GM13977 (cell line): ENCODE data around the gene JMJD1C.
"Not testable (repeated sequence)": the region's sequence is repeated elsewhere in the genome, so short reads cannot be mapped to it uniquely, and the experiment has no call there.

Experiments
- DNase-seq: peaks from one replicate; pipeline ENCODE4 v3.0.0; 2012; ENCODE audit warnings: low spot score
- CTCF ChIP-seq: IDR thresholded peaks from 2 replicates; pipeline ENCODE4 v1.5.1; 2012; ENCODE audit warnings: mild to moderate bottlenecking, control low read depth; ENCODE audit not compliant: insufficient read depth; ENCODE audit errors: extremely low read depth, missing control alignments
- in situ Hi-C: fragments of 300-500 bp; cut with MboI; formaldehyde crosslinking; loops from one replicate; pipeline ENCODE4 v1.12.0; 2022; ENCODE audit warnings: low sequenced_read_pairs, low pct_unique_long_range_greater_than_20kb, mixed read lengths, inconsistent platforms; ENCODE audit not compliant: unreplicated experiment

JMJD1C gene

GRCh38 chr10:63503395-63503794 lies 37.6 kb upstream of the JMJD1C start:
- in situ Hi-C loops: no loop called here
- TF ChIP-seq CTCF: no peak
- DNase-seq: no peak

DNA sequence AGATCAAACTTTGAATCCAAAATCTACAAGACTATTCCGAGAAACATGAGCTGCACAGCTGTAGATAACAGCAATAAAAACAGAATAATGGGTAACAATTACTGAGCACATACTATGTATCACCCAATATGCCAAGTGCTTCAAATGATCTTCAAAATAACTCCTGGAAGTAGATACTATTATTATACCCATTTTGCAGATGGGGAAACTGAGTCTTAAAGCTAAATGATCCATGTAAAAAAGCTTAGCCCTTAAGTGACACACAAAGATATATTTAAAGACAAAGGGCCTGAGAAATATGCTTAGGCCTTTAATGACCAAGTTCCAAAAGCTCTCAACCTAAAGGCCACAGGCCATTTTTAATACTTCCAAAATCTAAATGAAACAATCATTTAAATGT lies 37.1 kb upstream of the JMJD1C start:
- in situ Hi-C loops: no loop called here
- DNase-seq: no peak
- TF ChIP-seq CTCF: no peak

DNA sequence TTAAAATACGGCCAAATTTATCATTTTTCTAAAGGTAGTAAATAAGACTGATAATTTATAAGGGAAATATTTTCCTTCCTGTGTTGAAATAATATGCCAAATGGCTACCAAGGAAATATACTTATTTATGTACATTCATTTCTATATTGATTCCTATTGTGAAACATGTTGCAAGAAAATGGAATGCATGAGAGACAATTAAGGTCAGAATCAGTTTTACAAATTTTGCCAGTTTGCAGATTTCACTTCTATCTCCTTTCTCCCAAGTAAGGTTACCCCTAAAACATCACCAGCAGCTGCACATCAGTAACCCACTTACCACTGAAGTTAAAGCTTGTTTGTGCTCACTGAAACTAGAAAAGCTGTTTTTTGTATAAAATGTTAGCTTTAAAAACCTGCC lies 36.2 kb upstream of the JMJD1C start:
- in situ Hi-C loops: no loop called here
- DNase-seq: no peak
- no peak for TF ChIP-seq CTCF

- in situ Hi-C loops, DNase-seq: not testable (repeated sequence)
Measured at GRCh38 chr10:63500551-63500950, 34.8 kb upstream of the JMJD1C start.

DNA sequence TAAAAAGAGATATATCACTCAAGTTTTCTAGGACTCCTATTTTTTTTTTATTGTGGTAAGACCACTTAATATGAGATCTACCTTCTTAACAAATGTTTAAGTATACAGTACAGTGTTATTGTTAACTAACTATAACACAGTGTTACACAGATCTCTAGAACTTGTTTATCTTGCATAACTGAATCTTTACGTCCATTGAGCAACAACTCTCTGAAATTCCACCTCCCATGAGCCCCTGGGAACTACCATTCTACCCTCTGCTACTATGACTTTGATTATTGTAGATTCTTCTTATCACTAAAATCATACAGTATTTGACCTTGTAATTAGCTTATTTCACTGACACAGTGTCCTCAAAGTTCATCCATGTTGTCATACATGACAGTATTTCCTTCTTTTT lies 32.9 kb upstream of the JMJD1C start:
- no peak for TF ChIP-seq CTCF
- in situ Hi-C loops: no loop called here
- no peak for DNase-seq

DNA sequence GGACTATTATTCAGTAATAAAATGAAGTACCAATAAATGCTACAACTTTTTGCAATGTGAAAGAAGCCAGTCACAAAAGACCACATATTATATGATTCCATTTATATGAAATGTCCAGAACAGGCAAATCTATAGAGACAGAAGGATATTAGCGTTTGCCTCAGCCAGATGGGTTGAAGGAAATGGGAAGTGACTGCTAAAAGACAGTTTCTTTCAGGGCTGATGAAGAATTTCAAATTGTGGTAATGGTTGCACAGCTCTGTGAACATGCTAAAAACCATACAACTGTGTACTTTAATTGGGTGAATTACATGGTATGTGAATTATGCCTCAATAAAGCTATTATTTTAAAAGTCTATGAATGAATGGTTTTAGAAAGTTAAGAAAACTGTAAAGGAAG lies 31.5 kb upstream of the JMJD1C start:
- DNase-seq: no peak
- in situ Hi-C loops: no loop called here
- no peak for TF ChIP-seq CTCF

DNA sequence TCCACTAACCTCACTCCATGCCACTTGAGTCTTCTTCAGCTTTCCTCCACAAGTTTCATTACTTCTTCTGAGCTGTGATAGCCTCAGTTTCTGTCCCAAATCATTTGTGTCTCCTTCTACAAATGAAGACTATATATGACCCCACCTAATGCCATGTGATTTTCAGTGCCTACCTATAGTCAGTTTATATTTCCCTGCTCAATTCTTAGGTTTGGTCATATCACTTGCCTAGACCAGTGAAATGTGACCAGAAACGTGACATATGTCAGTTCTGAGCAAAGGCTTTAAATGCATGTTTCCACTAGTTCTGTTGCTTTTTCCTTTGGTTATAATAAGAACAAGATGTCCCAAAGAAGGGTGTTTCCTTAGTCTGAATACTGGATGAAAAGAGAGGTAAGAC lies 30.8 kb upstream of the JMJD1C start:
- DNase-seq: no peak
- in situ Hi-C loops: no loop called here
- TF ChIP-seq CTCF: no peak

DNA sequence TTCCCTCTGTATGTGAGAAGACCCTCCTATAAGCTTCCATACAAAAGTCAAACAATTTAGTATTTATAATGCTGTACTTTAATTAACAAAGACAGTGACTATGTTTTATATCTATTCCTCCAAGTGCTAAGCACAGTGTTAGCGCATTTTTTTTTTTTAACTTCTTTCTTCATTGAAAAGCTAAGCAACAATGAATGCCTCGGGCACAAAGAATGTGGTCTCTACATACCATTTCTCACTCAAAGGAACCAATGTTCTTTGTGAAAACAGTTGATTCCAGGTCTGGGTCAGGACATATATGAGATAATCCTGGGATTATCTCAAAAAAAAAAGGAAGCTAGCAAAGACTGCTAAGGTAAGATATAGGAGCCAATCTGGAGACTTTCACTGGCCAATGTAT lies 29.2 kb upstream of the JMJD1C start:
- TF ChIP-seq CTCF: no peak
- in situ Hi-C loops: no loop called here
- DNase-seq: no peak
